ENCODE measurements around the gene ITPR2. TPM values are rescaled to one million over a fixed set of nuclear protein-coding genes. Genes with fewer than 3 reads are reported as not detected.

The ITPR2 gene
- total RNA-seq, 2 experiments from 2014 or later = 28.8 to 29.9 TPM

DNA sequence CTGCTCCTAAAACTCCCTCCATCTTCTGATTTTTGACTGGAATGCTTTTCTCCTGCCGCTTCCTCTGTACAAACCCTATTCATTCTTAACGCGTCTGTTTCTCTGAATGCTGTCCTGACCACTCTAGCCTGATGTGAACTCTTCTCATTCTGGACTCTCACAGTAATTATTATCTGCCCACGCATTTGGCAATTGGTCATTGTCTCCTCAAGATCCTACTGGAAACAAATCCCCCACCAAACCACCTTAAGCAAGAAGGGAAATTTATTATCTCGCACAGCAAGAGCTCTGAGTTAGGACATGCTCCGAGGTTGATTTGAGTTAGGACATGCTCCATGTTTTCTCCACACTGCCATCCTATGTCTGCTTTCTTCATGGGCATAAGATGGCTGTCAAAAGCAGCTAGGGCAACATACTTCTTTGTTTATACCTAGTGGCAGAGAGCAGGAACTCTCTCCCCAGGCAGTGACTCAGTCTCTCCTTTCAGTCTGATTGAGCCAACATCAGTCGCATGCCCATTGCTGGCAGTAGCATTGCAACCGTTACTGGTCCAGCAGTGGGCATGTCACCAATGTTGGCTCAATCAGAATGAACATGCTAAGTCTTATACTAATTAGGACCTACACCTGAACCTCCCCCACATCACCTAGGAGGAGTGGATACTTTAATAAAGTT lies 535.5 kb downstream of the ITPR2 start:
- Mint-ChIP-seq H3K9me3 (no peaks in the 10 kb centered on the region), H3K27me3 (peaks cover 5% of the 10 kb centered on the region), H3K4me3 (no peak overlapping the region), H3K36me3 (ENCODE audit: low read depth) (no peaks in the 10 kb centered on the region), H3K27ac (no peak overlapping the region), H3K4me1 (ENCODE audit: low read depth) (peaks cover 20% of the 10 kb centered on the region)
- no peaks in the 10 kb centered on the region for H3K4me1 ChIP-seq (ENCODE audit: insufficient read depth, low read length)
- H3K9me3 ChIP-seq (ENCODE audit: control insufficient read depth in 1 of 2, insufficient read depth in 1 of 2, low read length in 2 of 2) = no peaks in the 10 kb centered on the region
- no peaks in the 10 kb centered on the region for H3K36me3 ChIP-seq (ENCODE audit: insufficient read depth, low read length)
- intact Hi-C loops (cut with DNase I, micrococcal nuclease) = no loop called here
- H3K4me3 ChIP-seq (ENCODE audit: low read length) = no peak overlapping the region
- H3K27me3 ChIP-seq (ENCODE audit: control insufficient read depth in 1 of 2, insufficient read depth in 2 of 2, low read length in 2 of 2) = no peaks in the 10 kb centered on the region
- ChIA-PET POLR2A (interaction anchor here (0.8 kb wide), 1 partner anchor 9 kb away, joined by 4 read pairs; no protein-coding TSS in a partner anchor), CTCF (no interaction called here)
- no peak overlapping the region for H3K27ac ChIP-seq (ENCODE audit: low read depth in 1 of 2, low read length in 2 of 2)
- DNase-seq = no peak
- TF ChIP-seq, protein P1, sequence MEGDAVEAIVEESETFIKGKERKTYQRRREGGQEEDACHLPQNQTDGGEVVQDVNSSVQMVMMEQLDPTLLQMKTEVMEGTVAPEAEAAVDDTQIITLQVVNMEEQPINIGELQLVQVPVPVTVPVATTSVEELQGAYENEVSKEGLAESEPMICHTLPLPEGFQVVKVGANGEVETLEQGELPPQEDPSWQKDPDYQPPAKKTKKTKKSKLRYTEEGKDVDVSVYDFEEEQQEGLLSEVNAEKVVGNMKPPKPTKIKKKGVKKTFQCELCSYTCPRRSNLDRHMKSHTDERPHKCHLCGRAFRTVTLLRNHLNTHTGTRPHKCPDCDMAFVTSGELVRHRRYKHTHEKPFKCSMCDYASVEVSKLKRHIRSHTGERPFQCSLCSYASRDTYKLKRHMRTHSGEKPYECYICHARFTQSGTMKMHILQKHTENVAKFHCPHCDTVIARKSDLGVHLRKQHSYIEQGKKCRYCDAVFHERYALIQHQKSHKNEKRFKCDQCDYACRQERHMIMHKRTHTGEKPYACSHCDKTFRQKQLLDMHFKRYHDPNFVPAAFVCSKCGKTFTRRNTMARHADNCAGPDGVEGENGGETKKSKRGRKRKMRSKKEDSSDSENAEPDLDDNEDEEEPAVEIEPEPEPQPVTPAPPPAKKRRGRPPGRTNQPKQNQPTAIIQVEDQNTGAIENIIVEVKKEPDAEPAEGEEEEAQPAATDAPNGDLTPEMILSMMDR (IDR thresholded peaks at IDR 0.05) = no peak
- no peak for ATAC-seq (ENCODE audit: poor library complexity)

DNA sequence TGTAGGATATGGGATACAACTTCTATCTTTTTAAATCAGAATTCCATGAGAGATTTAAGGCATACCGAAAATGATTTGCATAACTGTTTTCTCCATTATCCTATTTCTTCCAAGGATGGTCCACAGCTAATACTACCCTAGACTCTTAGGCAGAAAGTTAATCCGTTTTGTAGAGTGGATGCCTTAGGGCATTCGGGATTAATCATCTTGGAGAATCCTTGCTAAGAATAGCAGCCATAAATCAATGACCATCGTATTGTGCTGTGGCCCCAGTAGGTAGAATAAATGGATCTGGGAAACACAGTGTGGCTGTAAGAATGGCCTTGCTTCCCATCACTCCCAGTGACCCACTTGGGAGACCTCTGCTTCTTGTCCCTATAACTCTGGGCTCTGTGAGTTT lies 538.0 kb downstream of the ITPR2 start:
- Histone ChIP-seq H3K9me3 (ENCODE audit: control insufficient read depth in 1 of 2, insufficient read depth in 1 of 2, low read length in 2 of 2) (no peaks in the 10 kb centered on the region), H3K27me3 (ENCODE audit: control insufficient read depth in 1 of 2, insufficient read depth in 2 of 2, low read length in 2 of 2) (no peaks in the 10 kb centered on the region), H3K36me3 (ENCODE audit: insufficient read depth, low read length) (no peaks in the 10 kb centered on the region), H3K4me3 (ENCODE audit: low read length) (no peak overlapping the region), H3K27ac (ENCODE audit: low read depth in 1 of 2, low read length in 2 of 2) (no peak overlapping the region), H3K4me1 (ENCODE audit: insufficient read depth, low read length) (no peaks in the 10 kb centered on the region)
- ChIA-PET CTCF (no interaction called here), POLR2A (no interaction called here)
- no peak for ATAC-seq (ENCODE audit: poor library complexity)
- no peak overlapping the region for H3K4me3 Mint-ChIP-seq
- peaks cover 20% of the 10 kb centered on the region for H3K4me1 Mint-ChIP-seq (ENCODE audit: low read depth)
- H3K27me3 Mint-ChIP-seq = no peaks in the 10 kb centered on the region
- intact Hi-C loops (cut with DNase I, micrococcal nuclease) = no loop called here
- no peaks in the 10 kb centered on the region for H3K36me3 Mint-ChIP-seq (ENCODE audit: low read depth)
- DNase-seq = no peak
- TF ChIP-seq, protein P1 (IDR thresholded peaks at IDR 0.05) = no peak
- no peak overlapping the region for H3K27ac Mint-ChIP-seq
- H3K9me3 Mint-ChIP-seq = no peaks in the 10 kb centered on the region

DNA sequence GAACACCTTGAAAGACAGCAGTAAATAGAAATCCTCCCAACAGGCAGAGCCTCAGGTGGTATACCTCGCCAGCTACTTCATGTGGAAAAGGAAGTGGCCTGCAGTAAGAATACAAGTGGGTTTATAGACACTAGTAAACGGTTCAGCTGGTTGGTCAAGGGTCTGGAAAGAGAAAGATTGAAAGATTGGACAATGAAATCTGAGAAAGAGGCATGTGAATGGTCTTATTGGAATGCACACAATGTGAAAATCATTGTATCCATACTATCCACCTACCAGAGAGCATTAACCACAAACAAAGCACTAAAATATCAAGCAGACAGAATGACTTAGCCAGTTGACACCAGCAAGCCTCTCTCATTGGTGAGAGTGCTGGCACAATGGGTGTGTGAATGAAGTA lies 539.4 kb downstream of the ITPR2 start:
- POLR2A ChIA-PET = no interaction called here
- TF ChIP-seq, protein P1 (IDR thresholded peaks at IDR 0.05) = no peak
- H3K9me3 ChIP-seq (ENCODE audit: control insufficient read depth in 1 of 2, insufficient read depth in 1 of 2, low read length in 2 of 2) = no peaks in the 10 kb centered on the region

More for the DNA sequence above, 539.4 kb downstream of the ITPR2 start:
- Histone ChIP-seq H3K27ac (ENCODE audit: low read depth in 1 of 2, low read length in 2 of 2) (no peak overlapping the region), H3K4me1 (ENCODE audit: insufficient read depth, low read length) (no peaks in the 10 kb centered on the region), H3K4me3 (ENCODE audit: low read length) (no peak overlapping the region), H3K36me3 (ENCODE audit: insufficient read depth, low read length) (no peaks in the 10 kb centered on the region), H3K27me3 (ENCODE audit: control insufficient read depth in 1 of 2, insufficient read depth in 2 of 2, low read length in 2 of 2) (no peaks in the 10 kb centered on the region)
- H3K9me3 Mint-ChIP-seq = no peaks in the 10 kb centered on the region
- H3K36me3 Mint-ChIP-seq (ENCODE audit: low read depth) = no peaks in the 10 kb centered on the region
- intact Hi-C loops (cut with DNase I, micrococcal nuclease) = no loop called here
- ATAC-seq (ENCODE audit: poor library complexity) (no peak), DNase-seq (no peak)
- H3K27me3 Mint-ChIP-seq = no peaks in the 10 kb centered on the region
- CTCF ChIA-PET = no interaction called here
- H3K27ac Mint-ChIP-seq = no peak overlapping the region
- H3K4me3 Mint-ChIP-seq = no peak overlapping the region
- peaks cover 7% of the 10 kb centered on the region for H3K4me1 Mint-ChIP-seq (ENCODE audit: low read depth)
